Osteoblast (primary cell): ENCODE measurements around the gene CACNA1C. TPM values are rescaled to one million over a fixed set of nuclear protein-coding genes. Genes with fewer than 3 reads are reported as not detected.
"Not testable (repeated sequence)": the region's sequence is repeated elsewhere in the genome, so short reads cannot be mapped to it uniquely, and the experiment has no call there.

Experiments
- DNase-seq: peaks from one replicate; pipeline ENCODE4 v3.0.0; 2011; ENCODE audit warnings: low spot score, mixed read lengths; ENCODE audit not compliant: insufficient read length; ENCODE audit errors: missing footprints
- H2AFZ ChIP-seq: 2 replicates; pipeline ENCODE4 v1.6.0; 2011; ENCODE audit warnings: mild to moderate bottlenecking, low read length
- H3K27ac ChIP-seq: 2 replicates; pipeline ENCODE4 v1.5.1; 2011; ENCODE audit warnings: mild to moderate bottlenecking, low read depth, low read length, moderate library complexity
- H3K27me3 ChIP-seq: 2 replicates; pipeline ENCODE4 v1.6.0; 2012; ENCODE audit warnings: mild to moderate bottlenecking, control low read depth, inconsistent platforms, low read length, moderate library complexity; ENCODE audit not compliant: insufficient read depth
- H3K36me3 ChIP-seq: 2 replicates; pipeline ENCODE4 v1.5.1; 2011; ENCODE audit warnings: mild to moderate bottlenecking, low read length, control low read depth, moderate library complexity; ENCODE audit not compliant: insufficient read depth
- H3K4me1 ChIP-seq: 2 replicates; pipeline ENCODE4 v1.5.1; 2011; ENCODE audit warnings: mild to moderate bottlenecking, low read length, control low read depth, moderate library complexity; ENCODE audit not compliant: insufficient read depth
- H3K4me2 ChIP-seq: 2 replicates; pipeline ENCODE4 v1.6.0; 2011; ENCODE audit warnings: mild to moderate bottlenecking, low read length; ENCODE audit not compliant: insufficient read depth
- H3K4me3 ChIP-seq: fragments of 200-600 bp; sonication (generic); 3 replicates; pipeline ENCODE4 v1.5.1; 2012; ENCODE audit warnings: mild to moderate bottlenecking, low read length, inconsistent platforms; ENCODE audit not compliant: insufficient read depth
- H3K79me2 ChIP-seq: 2 replicates; pipeline ENCODE4 v1.6.0; 2012; ENCODE audit warnings: mild to moderate bottlenecking, low read length, control low read depth, inconsistent platforms; ENCODE audit not compliant: insufficient read depth
- H3K9me3 ChIP-seq: 2 replicates; pipeline ENCODE4 v1.5.1; 2011; ENCODE audit warnings: low read depth, low read length, control low read depth
- H4K20me1 ChIP-seq: 2 replicates; pipeline ENCODE4 v1.6.0; 2012; ENCODE audit warnings: mild to moderate bottlenecking, low read length, control low read depth; ENCODE audit not compliant: insufficient read depth
- CTCF ChIP-seq: IDR thresholded peaks from 2 replicates; pipeline ENCODE4 v1.5.1; 2011; ENCODE audit warnings: mild to moderate bottlenecking, low read depth, low read length, moderate library complexity; ENCODE audit errors: extremely low read depth
- total RNA-seq: library from RNA; depleted of rRNA; stranded (reverse); fragments of >200 nt; gene quantifications from 2 replicates; pipeline ENCODE4 v1.2.3, GENCODE V29; 2012

The CACNA1C gene
- total RNA-seq, 1 donor = 19.2 TPM

GRCh38 chr12:2739832-2740641 is 687.2 kb downstream of the CACNA1C start:
- no peak for DNase-seq
- Histone ChIP-seq H3K27me3 (peaks cover 51% of the 10 kb centered on the region), H3K4me3 (no peak overlapping the region), H4K20me1 (no peaks in the 10 kb centered on the region), H3K36me3 (no peaks in the 10 kb centered on the region), H2AFZ (no peak overlapping the region), H3K79me2 (no peaks in the 10 kb centered on the region), H3K27ac (no peak overlapping the region), H3K4me2 (no peak overlapping the region), H3K9me3 (no peaks in the 10 kb centered on the region), H3K4me1 (no peaks in the 10 kb centered on the region)
- TF ChIP-seq CTCF = peak; percentile 74

- H3K4me3 ChIP-seq, H3K9me3 ChIP-seq, H3K27ac ChIP-seq, H3K79me2 ChIP-seq, H3K36me3 ChIP-seq, H3K4me2 ChIP-seq, DNase-seq, H3K4me1 ChIP-seq, H4K20me1 ChIP-seq, H2AFZ ChIP-seq: not testable (repeated sequence)
- H3K27me3 ChIP-seq = peaks cover 33% of the 10 kb centered on the region
Measured at GRCh38 chr12:2742037-2742436, 689.2 kb downstream of the CACNA1C start.

- H3K4me3 ChIP-seq = no peak overlapping the region
- TF ChIP-seq CTCF = no peak
- DNase-seq = no peak
- no peak overlapping the region for H2AFZ ChIP-seq
- H3K27ac ChIP-seq = no peak overlapping the region
- no peak overlapping the region for H3K4me2 ChIP-seq
- peaks cover 29% of the 10 kb centered on the region for H3K27me3 ChIP-seq
- H3K36me3 ChIP-seq = no peaks in the 10 kb centered on the region
- H3K9me3 ChIP-seq = no peaks in the 10 kb centered on the region
- no peaks in the 10 kb centered on the region for H3K4me1 ChIP-seq
- H4K20me1 ChIP-seq = no peaks in the 10 kb centered on the region
- H3K79me2 ChIP-seq = no peaks in the 10 kb centered on the region
Measured at GRCh38 chr12:2743478-2743877, 690.7 kb downstream of the CACNA1C start.

- no peak for DNase-seq
- Histone ChIP-seq H3K27ac (no peak overlapping the region), H3K4me1 (no peaks in the 10 kb centered on the region), H2AFZ (no peak overlapping the region), H3K4me3 (no peak overlapping the region), H3K9me3 (no peaks in the 10 kb centered on the region), H3K4me2 (no peak overlapping the region), H4K20me1 (no peaks in the 10 kb centered on the region), H3K79me2 (no peaks in the 10 kb centered on the region), H3K36me3 (no peaks in the 10 kb centered on the region), H3K27me3 (peaks cover 32% of the 10 kb centered on the region)
- TF ChIP-seq CTCF = no peak
Measured at GRCh38 chr12:2745655-2746054, 692.9 kb downstream of the CACNA1C start.

Other genes starting within 250 kb of the CACNA1C start
- gene LRTM2, start 232.4 kb upstream of the CACNA1C start, total RNA-seq = not detected in 2 replicates
- 0.72 and 0.88 TPM in 2 replicates for gene CACNA2D4, start 134.3 kb upstream of the CACNA1C start, total RNA-seq
- 13.0 and 15.3 TPM in 2 replicates for gene DCP1B, start 48.5 kb upstream of the CACNA1C start, total RNA-seq